ENCODE results near the gene ZFAND3.

ZFAND3 gene

GRCh38 chr6:38056361-38056760, 236.8 kb downstream of the ZFAND3 start:
- no peak for DNase-seq

DNA sequence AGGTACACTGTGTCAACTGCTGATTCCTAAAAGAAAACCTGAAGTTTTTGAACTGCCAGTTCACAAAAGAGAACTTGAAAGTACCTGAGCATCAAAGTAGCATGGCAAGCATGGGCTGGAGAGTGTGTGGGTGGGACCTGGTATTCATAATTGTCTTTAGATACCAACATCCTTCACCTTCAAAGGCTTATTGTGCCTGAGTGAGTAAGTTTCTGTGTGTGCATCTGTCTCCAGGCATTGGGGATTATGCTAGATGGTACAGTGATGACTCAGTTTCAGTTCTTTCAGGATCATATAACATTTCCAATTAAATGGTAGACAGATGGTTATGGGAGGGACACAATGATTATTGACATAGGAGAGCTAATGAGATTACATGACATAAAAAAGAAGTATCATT, 238.5 kb downstream of the ZFAND3 start:
- DNase-seq = no peak

DNA sequence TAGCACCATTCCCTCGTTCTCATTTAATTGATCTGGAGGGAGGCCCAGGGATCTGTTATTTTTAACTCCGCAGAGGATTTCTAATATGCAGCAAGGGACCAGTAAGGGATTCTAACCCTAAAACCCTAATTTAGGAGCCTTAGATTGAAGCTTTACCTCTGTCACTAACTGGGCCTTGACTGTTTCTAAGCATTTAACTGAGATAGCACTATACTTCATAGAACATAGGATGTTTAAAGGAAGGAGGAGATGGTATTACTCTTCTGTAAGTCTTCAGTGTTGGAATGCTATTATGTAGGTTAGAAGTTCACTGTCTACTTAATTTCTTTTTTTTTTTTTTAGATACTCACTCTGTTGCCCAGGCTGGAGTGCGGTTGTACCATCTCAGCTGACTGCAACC, 242.5 kb downstream of the ZFAND3 start:
- DNase-seq = no peak

DNA sequence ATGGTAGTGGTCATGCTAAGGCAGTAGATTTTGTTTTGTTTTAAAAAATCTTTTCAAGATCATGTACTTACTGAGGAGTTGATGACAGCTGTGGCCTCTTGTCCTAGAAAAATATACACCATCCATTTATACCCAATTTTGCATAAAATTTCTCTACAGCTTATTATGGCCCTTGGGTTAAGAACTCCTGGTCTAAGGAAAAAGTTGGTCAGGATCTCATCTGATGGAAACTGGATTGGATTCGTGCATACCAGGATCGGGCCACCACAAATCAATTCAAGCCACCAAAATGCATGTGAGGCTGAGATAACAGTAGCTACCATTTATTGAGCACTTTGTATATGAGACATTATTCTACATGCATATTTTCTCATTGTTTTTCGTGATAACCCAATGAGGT, 244.4 kb downstream of the ZFAND3 start:
- DNase-seq = no peak

DNA sequence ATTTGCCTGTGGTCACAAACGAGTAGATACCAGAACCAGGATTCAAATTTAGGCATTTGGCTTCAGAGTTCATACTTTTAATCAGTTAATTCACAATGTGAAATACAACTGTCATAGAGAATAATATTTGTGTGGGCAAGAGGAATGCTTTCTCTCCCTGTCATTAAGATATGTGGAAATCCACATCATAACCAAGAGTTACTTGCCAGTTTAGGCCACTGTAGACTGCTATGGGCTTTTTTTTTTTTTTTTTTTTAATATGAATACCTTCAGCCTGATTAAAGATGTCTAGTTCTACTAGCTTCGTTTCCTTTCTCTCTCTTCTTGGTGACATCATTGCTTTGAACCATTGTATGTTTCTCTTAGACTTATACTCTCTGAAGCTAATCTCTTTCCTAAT, 244.9 kb downstream of the ZFAND3 start:
- no peak for DNase-seq

GRCh38 chr6:38065734-38066305, 246.3 kb downstream of the ZFAND3 start:
- DNase-seq = no peak

- DNase-seq = no peak
Observed at GRCh38 chr6:38067263-38067980, 247.9 kb downstream of the ZFAND3 start.

DNA sequence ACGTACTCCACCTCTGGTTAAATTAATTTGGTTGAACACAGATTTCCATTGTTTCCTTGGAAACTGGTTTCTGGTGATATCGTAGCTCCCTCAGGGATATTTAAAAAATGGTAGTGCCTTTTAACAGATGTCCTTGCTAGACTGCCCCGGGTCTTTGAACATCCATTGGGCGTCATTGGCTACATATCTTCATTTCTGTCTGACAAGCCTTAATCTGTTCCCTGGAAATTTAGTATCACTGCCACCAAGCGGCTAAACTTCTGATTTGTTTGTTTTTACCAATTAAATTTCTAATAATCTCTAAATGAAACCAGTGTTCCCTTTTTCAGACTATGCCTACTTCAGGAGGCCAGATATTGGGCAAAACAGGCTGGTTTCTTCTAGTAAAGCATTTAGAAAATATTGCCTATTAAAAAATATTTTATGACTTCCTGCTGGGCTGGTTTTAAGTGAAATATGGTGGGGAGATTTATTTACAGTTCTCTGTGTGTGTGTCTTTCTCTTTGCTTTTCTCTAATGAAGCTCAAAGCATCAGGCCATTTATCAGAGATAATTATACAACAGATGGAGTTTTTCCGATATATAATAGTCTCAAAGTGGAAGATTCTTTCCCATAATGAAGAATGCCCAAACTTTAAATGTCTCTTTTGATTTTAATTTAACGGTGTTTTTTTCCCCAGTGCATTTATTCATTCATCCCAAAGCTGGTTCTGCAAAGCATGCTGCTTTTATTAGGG, 249.5 kb downstream of the ZFAND3 start:
- DNase-seq = no peak

- DNase-seq = no peak
Observed at GRCh38 chr6:38077488-38078030, 258.0 kb downstream of the ZFAND3 start.

GRCh38 chr6:38078671-38079070, 259.1 kb downstream of the ZFAND3 start:
- DNase-seq = no peak

- no peak for DNase-seq
Observed at GRCh38 chr6:38079107-38079506, 259.6 kb downstream of the ZFAND3 start.

DNA sequence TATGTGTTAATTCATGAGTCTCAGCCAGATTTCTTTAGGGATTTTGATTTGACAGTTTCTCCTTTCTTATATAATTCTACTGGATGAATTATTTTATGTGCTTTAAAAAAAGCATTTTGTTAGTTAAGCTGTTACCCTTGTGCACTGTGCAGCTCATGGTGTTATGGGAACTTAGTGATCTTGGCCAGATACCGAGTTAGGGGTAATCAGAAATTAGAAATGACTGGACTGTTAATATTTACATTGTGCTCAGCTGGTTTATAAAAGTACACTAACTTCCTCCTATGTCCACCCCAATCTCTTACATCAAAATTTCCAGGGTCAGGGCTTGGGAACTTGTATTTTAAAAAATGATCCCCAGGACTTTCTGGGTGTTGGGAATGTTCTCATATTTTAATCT, 260.0 kb downstream of the ZFAND3 start:
- no peak for DNase-seq

DNA sequence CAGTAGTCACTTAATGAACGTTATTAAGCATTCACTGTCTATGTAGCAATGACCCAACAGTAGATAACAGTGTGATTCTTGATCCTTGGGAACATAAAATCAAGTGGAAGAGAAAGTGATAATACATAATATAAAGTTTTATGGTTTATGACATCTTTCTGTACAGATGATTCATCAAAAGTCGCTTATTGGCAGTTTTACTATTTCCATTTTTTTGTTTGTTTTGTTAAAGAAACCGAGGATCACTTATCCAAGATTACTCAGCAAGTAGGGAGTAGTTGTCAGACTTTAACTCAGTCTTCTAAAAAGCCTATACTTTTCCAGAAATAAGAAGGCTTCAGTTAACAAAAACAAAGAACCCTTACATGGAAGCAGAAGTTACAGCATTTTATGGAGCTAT, 260.8 kb downstream of the ZFAND3 start:
- DNase-seq = no peak

- DNase-seq = no peak
Observed at GRCh38 chr6:38080889-38081288, 261.4 kb downstream of the ZFAND3 start.

- no peak for DNase-seq
Observed at GRCh38 chr6:38085031-38085430, 265.5 kb downstream of the ZFAND3 start.

DNA sequence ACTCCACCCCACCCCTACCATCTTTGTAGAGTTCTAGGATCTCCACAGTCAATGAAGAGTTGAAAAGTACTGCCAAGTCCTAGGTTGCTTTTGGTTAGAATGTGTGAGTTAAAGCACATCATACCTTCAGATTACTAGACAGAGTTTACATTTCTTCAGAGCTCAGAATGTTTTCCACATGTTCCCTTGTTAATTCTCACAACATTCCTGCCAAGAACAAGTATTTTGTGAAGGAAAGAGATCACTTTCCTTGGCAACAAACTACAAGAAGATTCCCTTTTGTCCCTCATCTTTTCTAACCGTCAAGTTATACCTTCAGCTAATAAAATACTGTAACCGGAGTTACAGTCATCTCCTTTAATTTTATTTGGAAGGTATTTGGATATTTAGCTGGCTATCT, 266.8 kb downstream of the ZFAND3 start:
- DNase-seq = no peak

- no peak for DNase-seq
Observed at GRCh38 chr6:38088010-38088409, 268.5 kb downstream of the ZFAND3 start.

DNA sequence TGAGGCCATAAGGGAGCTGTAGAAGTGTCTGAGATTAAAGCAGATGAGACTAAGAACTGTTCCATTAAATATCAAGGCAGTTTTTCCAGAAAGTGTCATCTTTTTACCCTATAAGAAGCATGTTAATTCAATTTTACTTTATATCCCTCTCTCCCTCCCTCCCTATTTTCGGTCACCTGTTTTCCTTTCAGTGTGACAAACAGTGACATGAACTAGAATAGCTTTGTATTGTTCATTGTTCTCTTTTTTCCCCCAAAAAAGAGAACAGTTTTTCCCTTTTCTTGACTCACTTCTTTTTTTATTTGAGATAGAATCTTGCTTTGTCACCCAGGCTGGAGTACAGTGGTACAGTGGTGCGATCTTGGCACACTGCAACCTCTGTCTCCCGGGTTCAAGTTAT, 269.3 kb downstream of the ZFAND3 start:
- no peak for DNase-seq

- DNase-seq = no peak
Observed at GRCh38 chr6:38091613-38092012, 272.1 kb downstream of the ZFAND3 start.

GRCh38 chr6:38092465-38092864, 272.9 kb downstream of the ZFAND3 start:
- no peak for DNase-seq

GRCh38 chr6:38092964-38093363, 273.4 kb downstream of the ZFAND3 start:
- DNase-seq = no peak

DNA sequence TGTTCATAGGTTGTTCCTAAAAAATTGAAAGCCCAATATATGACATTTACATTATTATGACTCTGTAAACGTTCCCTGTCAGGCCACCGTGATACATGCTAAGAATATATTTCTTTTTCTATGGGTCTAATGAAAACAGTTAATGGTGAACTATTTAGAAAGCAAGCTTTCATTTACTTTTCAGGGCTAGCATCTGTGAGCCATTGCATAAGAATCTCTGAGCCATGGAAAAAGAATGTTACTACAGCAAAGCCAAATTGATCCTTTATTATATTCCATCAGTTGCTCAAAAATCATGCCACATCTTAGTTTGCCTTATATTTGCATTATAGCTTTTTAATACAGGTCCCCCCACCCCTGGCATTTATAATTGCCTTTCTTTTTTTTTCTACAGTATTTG, 275.5 kb downstream of the ZFAND3 start:
- DNase-seq = no peak

DNA sequence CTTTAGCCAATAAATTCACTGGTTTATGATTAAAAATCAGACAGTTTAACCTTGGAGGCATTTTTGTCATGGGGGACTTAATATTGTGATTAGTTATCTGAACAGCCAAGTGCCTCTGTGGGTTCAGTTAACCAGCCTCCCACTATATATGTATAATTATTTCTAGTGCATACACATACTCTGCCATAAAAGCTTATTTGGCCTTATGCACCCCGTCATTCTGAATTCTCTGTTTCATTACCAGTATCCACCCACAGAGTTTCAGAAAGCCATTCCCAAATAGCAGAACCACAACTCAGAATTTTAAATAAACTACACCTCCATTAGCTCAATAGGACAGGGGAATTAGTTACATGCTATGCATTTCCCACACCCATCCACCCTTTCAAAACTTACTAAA, 279.7 kb downstream of the ZFAND3 start:
- DNase-seq = no peak

- no peak for DNase-seq
Observed at GRCh38 chr6:38100380-38100779, 280.9 kb downstream of the ZFAND3 start.
